Panc1 (cell line): ENCODE data around the gene GBP5.

Source experiments
- SIN3A ChIP-seq: IDR thresholded peaks from 2 replicates; pipeline ENCODE4 v1.6.1; 2012; ENCODE audit warnings: low read depth, mild to moderate bottlenecking, low read length, moderate library complexity, borderline replicate concordance; ENCODE audit not compliant: insufficient read depth
- TF ChIP-seq, protein P1 (sequence below), 2 experiments: IDR thresholded peaks; 2 replicates each; pipeline ENCODE4 v1.6.1; 2011 to 2012; ENCODE audit warnings: low read depth in 2 of 2, control low read depth in 1 of 2, low read length in 1 of 2, mild to moderate bottlenecking in 1 of 2, moderate library complexity in 1 of 2; ENCODE audit not compliant: insufficient read depth in 1 of 2
- TF ChIP-seq, protein P2 (sequence below): fragments of 450-650 bp; IDR thresholded peaks from 2 replicates; pipeline ENCODE4 v1.5.1; 2017; ENCODE audit warnings: mild to moderate bottlenecking

DNA sequence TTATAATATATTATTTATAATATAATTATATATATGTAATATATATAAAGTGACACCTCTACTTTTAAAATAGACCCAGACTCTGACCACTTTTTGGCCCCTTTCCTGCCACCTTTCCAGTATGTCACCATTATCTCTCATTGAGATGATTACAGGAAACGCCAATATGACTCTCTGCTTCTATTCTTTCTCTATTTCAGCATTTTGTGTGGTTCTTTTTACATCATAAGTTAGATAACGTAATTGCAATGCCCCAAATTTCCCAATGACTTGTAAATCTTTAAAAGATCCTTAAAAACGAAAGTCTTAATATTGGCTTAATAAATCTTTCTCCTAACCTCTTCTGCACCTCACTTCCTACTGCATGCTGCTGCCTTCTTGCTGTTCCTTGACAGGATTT lies 8.1 kb upstream of the GBP5 start:
- TF ChIP-seq, protein P1, sequence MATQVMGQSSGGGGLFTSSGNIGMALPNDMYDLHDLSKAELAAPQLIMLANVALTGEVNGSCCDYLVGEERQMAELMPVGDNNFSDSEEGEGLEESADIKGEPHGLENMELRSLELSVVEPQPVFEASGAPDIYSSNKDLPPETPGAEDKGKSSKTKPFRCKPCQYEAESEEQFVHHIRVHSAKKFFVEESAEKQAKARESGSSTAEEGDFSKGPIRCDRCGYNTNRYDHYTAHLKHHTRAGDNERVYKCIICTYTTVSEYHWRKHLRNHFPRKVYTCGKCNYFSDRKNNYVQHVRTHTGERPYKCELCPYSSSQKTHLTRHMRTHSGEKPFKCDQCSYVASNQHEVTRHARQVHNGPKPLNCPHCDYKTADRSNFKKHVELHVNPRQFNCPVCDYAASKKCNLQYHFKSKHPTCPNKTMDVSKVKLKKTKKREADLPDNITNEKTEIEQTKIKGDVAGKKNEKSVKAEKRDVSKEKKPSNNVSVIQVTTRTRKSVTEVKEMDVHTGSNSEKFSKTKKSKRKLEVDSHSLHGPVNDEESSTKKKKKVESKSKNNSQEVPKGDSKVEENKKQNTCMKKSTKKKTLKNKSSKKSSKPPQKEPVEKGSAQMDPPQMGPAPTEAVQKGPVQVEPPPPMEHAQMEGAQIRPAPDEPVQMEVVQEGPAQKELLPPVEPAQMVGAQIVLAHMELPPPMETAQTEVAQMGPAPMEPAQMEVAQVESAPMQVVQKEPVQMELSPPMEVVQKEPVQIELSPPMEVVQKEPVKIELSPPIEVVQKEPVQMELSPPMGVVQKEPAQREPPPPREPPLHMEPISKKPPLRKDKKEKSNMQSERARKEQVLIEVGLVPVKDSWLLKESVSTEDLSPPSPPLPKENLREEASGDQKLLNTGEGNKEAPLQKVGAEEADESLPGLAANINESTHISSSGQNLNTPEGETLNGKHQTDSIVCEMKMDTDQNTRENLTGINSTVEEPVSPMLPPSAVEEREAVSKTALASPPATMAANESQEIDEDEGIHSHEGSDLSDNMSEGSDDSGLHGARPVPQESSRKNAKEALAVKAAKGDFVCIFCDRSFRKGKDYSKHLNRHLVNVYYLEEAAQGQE (IDR thresholded peaks at IDR 0.05; ENCODE audit: insufficient read depth in 1 of 2, low read depth in 2 of 2, low read length in 1 of 2): no peak
- TF ChIP-seq, protein P2, sequence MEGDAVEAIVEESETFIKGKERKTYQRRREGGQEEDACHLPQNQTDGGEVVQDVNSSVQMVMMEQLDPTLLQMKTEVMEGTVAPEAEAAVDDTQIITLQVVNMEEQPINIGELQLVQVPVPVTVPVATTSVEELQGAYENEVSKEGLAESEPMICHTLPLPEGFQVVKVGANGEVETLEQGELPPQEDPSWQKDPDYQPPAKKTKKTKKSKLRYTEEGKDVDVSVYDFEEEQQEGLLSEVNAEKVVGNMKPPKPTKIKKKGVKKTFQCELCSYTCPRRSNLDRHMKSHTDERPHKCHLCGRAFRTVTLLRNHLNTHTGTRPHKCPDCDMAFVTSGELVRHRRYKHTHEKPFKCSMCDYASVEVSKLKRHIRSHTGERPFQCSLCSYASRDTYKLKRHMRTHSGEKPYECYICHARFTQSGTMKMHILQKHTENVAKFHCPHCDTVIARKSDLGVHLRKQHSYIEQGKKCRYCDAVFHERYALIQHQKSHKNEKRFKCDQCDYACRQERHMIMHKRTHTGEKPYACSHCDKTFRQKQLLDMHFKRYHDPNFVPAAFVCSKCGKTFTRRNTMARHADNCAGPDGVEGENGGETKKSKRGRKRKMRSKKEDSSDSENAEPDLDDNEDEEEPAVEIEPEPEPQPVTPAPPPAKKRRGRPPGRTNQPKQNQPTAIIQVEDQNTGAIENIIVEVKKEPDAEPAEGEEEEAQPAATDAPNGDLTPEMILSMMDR: no peak
- no peak for TF ChIP-seq SIN3A
